Immature natural killer cell (primary cell): ENCODE results near the gene ELOA2. TPM values are rescaled to one million over a fixed set of nuclear protein-coding genes. Genes with fewer than 3 reads are reported as not detected.
"Not testable (repeated sequence)": the region's sequence is repeated elsewhere in the genome, so short reads cannot be mapped to it uniquely, and the experiment has no call there.

Experiments
- DNase-seq, 3 donors: peaks; one replicate each; pipeline ENCODE4 v3.0.0; 2022; ENCODE audit warnings: mixed read lengths in 1 of 3
- H3K27ac Mint-ChIP-seq, 6 donors: one replicate each; pipeline ENCODE4 v1.8.0; 2020; ENCODE audit warnings: mixed read lengths in 6 of 6, mild to moderate bottlenecking in 5 of 6, inconsistent platforms in 4 of 6, moderate library complexity in 3 of 6
- H3K27me3 Mint-ChIP-seq, 3 donors: one replicate each; pipeline ENCODE4 v1.8.0; 2020 to 2021; ENCODE audit warnings: low read depth in 3 of 3, mild to moderate bottlenecking in 3 of 3, mixed read lengths in 3 of 3, moderate library complexity in 3 of 3, inconsistent platforms in 1 of 3
- H3K36me3 Mint-ChIP-seq, 3 donors: one replicate each; pipeline ENCODE4 v1.8.0; 2020; ENCODE audit warnings: mixed read lengths in 3 of 3, inconsistent platforms in 2 of 3, mild to moderate bottlenecking in 2 of 3
- H3K4me1 Mint-ChIP-seq, 2 donors: one replicate each; pipeline ENCODE4 v1.8.0; 2020; ENCODE audit warnings: inconsistent platforms in 2 of 2, mild to moderate bottlenecking in 2 of 2, mixed read lengths in 2 of 2, moderate library complexity in 1 of 2
- H3K4me3 Mint-ChIP-seq, 5 donors: one replicate each; pipeline ENCODE4 v1.8.0; 2020; ENCODE audit warnings: mild to moderate bottlenecking in 5 of 5, mixed read lengths in 5 of 5, inconsistent platforms in 3 of 5, moderate library complexity in 3 of 5
- H3K9me3 Mint-ChIP-seq, 6 donors: one replicate each; pipeline ENCODE4 v1.8.0; 2020; ENCODE audit warnings: mild to moderate bottlenecking in 6 of 6, mixed read lengths in 6 of 6, inconsistent platforms in 4 of 6, moderate library complexity in 3 of 6
- polyA plus RNA-seq, 3 donors: library from polyadenylated mRNA; unstranded; fragments of 300-500 nt; fragmentation: Illumina TruSeq; gene quantifications; one replicate each; pipeline ENCODE4 v1.2.3, GENCODE V29; 2021

ELOA2 gene
- polyA plus RNA-seq, 3 donors from 2014 or later = not detected

- Mint-ChIP-seq H3K36me3 (peaks cover 0 to 4% (median 0%) of the 10 kb centered on the region in 3 donors), H3K4me3 (no peak overlapping the region), H3K27ac (no peak overlapping the region), H3K27me3 (peaks cover 0 to 7% (median 3%) of the 10 kb centered on the region in 3 donors), H3K4me1 (no peaks in the 10 kb centered on the region), H3K9me3 (peaks cover 4 to 17% (median 11%) of the 10 kb centered on the region in 6 donors)
- no peak for DNase-seq
These were observed 965 bp upstream of the ELOA2 start for GRCh38 chr18:47036298-47036874.

- peaks cover 4 to 19% (median 13%) of the 10 kb centered on the region in 6 donors for H3K9me3 Mint-ChIP-seq
- not testable (repeated sequence) for DNase-seq, H3K4me1 Mint-ChIP-seq, H3K27ac Mint-ChIP-seq, H3K36me3 Mint-ChIP-seq, H3K27me3 Mint-ChIP-seq, H3K4me3 Mint-ChIP-seq
These were observed 830 bp downstream of the ELOA2 start for GRCh38 chr18:47034591-47034990.

GRCh38 chr18:47032945-47033344 lies 2.5 kb downstream of the ELOA2 start:
- no peaks in the 10 kb centered on the region for H3K4me1 Mint-ChIP-seq
- no peak overlapping the region for H3K27ac Mint-ChIP-seq
- peaks cover 4 to 19% (median 13%) of the 10 kb centered on the region in 6 donors for H3K9me3 Mint-ChIP-seq
- DNase-seq = no peak
- no peak overlapping the region for H3K4me3 Mint-ChIP-seq
- H3K36me3 Mint-ChIP-seq = peaks cover 0 to 4% (median 0%) of the 10 kb centered on the region in 3 donors
- peaks cover 0 to 3% (median 0%) of the 10 kb centered on the region in 3 donors for H3K27me3 Mint-ChIP-seq

GRCh38 chr18:47030887-47031286 lies 4.5 kb downstream of the ELOA2 start:
- not testable (repeated sequence) for DNase-seq, H3K4me3 Mint-ChIP-seq, H3K36me3 Mint-ChIP-seq, H3K27me3 Mint-ChIP-seq, H3K4me1 Mint-ChIP-seq, H3K27ac Mint-ChIP-seq
- peaks cover 4 to 19% (median 11%) of the 10 kb centered on the region in 6 donors for H3K9me3 Mint-ChIP-seq

- not testable (repeated sequence) for DNase-seq, H3K4me1 Mint-ChIP-seq, H3K27me3 Mint-ChIP-seq, H3K4me3 Mint-ChIP-seq, H3K36me3 Mint-ChIP-seq, H3K27ac Mint-ChIP-seq
- peaks cover 4 to 19% (median 11%) of the 10 kb centered on the region in 6 donors for H3K9me3 Mint-ChIP-seq
These were observed 5.6 kb downstream of the ELOA2 start for GRCh38 chr18:47029684-47030353.

GRCh38 chr18:47028738-47029137 lies 6.7 kb downstream of the ELOA2 start:
- not testable (repeated sequence) for DNase-seq, H3K4me3 Mint-ChIP-seq, H3K27ac Mint-ChIP-seq, H3K27me3 Mint-ChIP-seq, H3K4me1 Mint-ChIP-seq, H3K36me3 Mint-ChIP-seq
- peaks cover 4 to 14% (median 10%) of the 10 kb centered on the region in 6 donors for H3K9me3 Mint-ChIP-seq

GRCh38 chr18:47025557-47026174 lies 9.8 kb downstream of the ELOA2 start:
- H3K36me3 Mint-ChIP-seq, DNase-seq, H3K27me3 Mint-ChIP-seq, H3K4me1 Mint-ChIP-seq, H3K4me3 Mint-ChIP-seq, H3K27ac Mint-ChIP-seq, H3K9me3 Mint-ChIP-seq: not testable (repeated sequence)

GRCh38 chr18:47023769-47024465 lies 11.5 kb downstream of the ELOA2 start:
- not testable (repeated sequence) for H3K27ac Mint-ChIP-seq, H3K27me3 Mint-ChIP-seq, H3K9me3 Mint-ChIP-seq, H3K36me3 Mint-ChIP-seq, DNase-seq, H3K4me1 Mint-ChIP-seq, H3K4me3 Mint-ChIP-seq

GRCh38 chr18:47022821-47023220 lies 12.6 kb downstream of the ELOA2 start:
- not testable (repeated sequence) for H3K27me3 Mint-ChIP-seq, DNase-seq, H3K36me3 Mint-ChIP-seq, H3K4me1 Mint-ChIP-seq, H3K4me3 Mint-ChIP-seq, H3K9me3 Mint-ChIP-seq, H3K27ac Mint-ChIP-seq

GRCh38 chr18:47020757-47021156 lies 14.7 kb downstream of the ELOA2 start:
- H3K36me3 Mint-ChIP-seq, DNase-seq, H3K4me3 Mint-ChIP-seq, H3K27me3 Mint-ChIP-seq, H3K4me1 Mint-ChIP-seq, H3K9me3 Mint-ChIP-seq, H3K27ac Mint-ChIP-seq: not testable (repeated sequence)

- H3K4me1 Mint-ChIP-seq, H3K27ac Mint-ChIP-seq, DNase-seq, H3K27me3 Mint-ChIP-seq, H3K4me3 Mint-ChIP-seq, H3K36me3 Mint-ChIP-seq, H3K9me3 Mint-ChIP-seq: not testable (repeated sequence)
These were observed 15.6 kb downstream of the ELOA2 start for GRCh38 chr18:47019870-47020269.
